PC-3 (cell line): ENCODE measurements around the gene AKAIN1. TPM values are rescaled to one million over a fixed set of nuclear protein-coding genes. Genes with fewer than 3 reads are reported as not detected.

Experiments used
- ATAC-seq: fragments of 200-7000 bp; cut with Tn5 transposase; 2 replicates; pipeline ENCODE4 v1.9.1; 2020; ENCODE audit warnings: mild to moderate bottlenecking, moderate library complexity
- BruUV-seq: library from RNA; stranded (reverse); fragments of 400-500 nt; replicated peaks from 2 replicates; lab custom pipeline; 2021; lab: Mats Ljungman, UMichigan
- CTCF ChIA-PET: fragments of 300-600 bp; sonication (Branson Sonifier 250); formaldehyde crosslinking; loops from one replicate; lab custom pipeline; 2022; ENCODE audit warnings: antibody characterized with exemption; lab: Charles Lee
- POLR2A ChIA-PET: fragments of 300-600 bp; sonication (Branson Sonifier 250); formaldehyde crosslinking; loops from one replicate; lab custom pipeline; 2022; ENCODE audit warnings: antibody characterized with exemption; ENCODE audit not compliant: unreplicated experiment; lab: Charles Lee
- DNase-seq: peaks from one replicate; pipeline ENCODE4 v3.0.0-alpha.2; 2015
- H2AFZ ChIP-seq: fragments of 300-600 bp; sonication (generic); 2 replicates; pipeline ENCODE4 v1.6.0; 2016; ENCODE audit warnings: antibody characterized with exemption, low read length
- H3F3A ChIP-seq: fragments of 300-600 bp; sonication (generic); one replicate; pipeline ENCODE4 v1.6.0; 2017; ENCODE audit warnings: antibody characterized with exemption, low read length, control low read depth, mild to moderate bottlenecking; ENCODE audit not compliant: unreplicated experiment
- H3K27ac ChIP-seq: fragments of 300-600 bp; sonication (generic); 2 replicates; pipeline ENCODE4 v1.5.1; 2016; ENCODE audit warnings: mild to moderate bottlenecking, low read length
- H3K27me3 ChIP-seq: fragments of 300-600 bp; sonication (generic); 2 replicates; pipeline ENCODE4 v1.6.1; 2016; ENCODE audit warnings: low read length, mixed read lengths
- H3K36me3 ChIP-seq: fragments of 300-600 bp; sonication (generic); 2 replicates; pipeline ENCODE4 v1.6.1; 2016; ENCODE audit warnings: low read depth, mixed run types, low read length, mixed read lengths
- H3K4me1 ChIP-seq: fragments of 300-600 bp; sonication (generic); 2 replicates; pipeline ENCODE4 v1.5.1; 2016; ENCODE audit warnings: low read length; ENCODE audit not compliant: insufficient read depth
- H3K4me2 ChIP-seq: fragments of 300-600 bp; sonication (generic); 2 replicates; pipeline ENCODE4 v1.6.0; 2016; ENCODE audit warnings: low read length
- H3K4me3 ChIP-seq: fragments of 300-600 bp; sonication (generic); 2 replicates; pipeline ENCODE4 v1.5.1; 2016; ENCODE audit warnings: mild to moderate bottlenecking, low read length, mixed read lengths
- H3K79me2 ChIP-seq: fragments of 300-600 bp; sonication (generic); 2 replicates; pipeline ENCODE4 v1.6.1; 2017; ENCODE audit warnings: low read length, mixed read lengths
- H3K9ac ChIP-seq: fragments of 300-600 bp; sonication (generic); 2 replicates; pipeline ENCODE4 v1.6.0; 2016; ENCODE audit warnings: mild to moderate bottlenecking, low read length
- H3K9me2 ChIP-seq: fragments of 300-600 bp; sonication (generic); replicated peaks from 2 replicates; pipeline ENCODE4 v1.6.1; 2016; ENCODE audit warnings: mixed run types, low read length, mixed read lengths
- H3K9me3 ChIP-seq: fragments of 300-600 bp; sonication (generic); 2 replicates; pipeline ENCODE4 v1.6.1; 2016; ENCODE audit warnings: low read length, mixed read lengths
- H4K20me1 ChIP-seq: fragments of 300-600 bp; sonication (generic); 2 replicates; pipeline ENCODE4 v1.6.1; 2016; ENCODE audit warnings: low read length, mixed read lengths
- CTCF ChIP-seq: fragments of 300-600 bp; sonication (generic); conservative IDR thresholded peaks from 2 replicates; pipeline ENCODE4 v1.5.1; 2017; ENCODE audit warnings: antibody characterized with exemption, low read depth, mild to moderate bottlenecking, low read length
- EZH2 ChIP-seq: fragments of 300-600 bp; sonication (generic); IDR thresholded peaks from one replicate; pipeline ENCODE4 v1.6.1; 2017; ENCODE audit warnings: antibody characterized with exemption, mild to moderate bottlenecking, low read length; ENCODE audit not compliant: unreplicated experiment
- EZH2phosphoT487 ChIP-seq: fragments of 300-600 bp; sonication (generic); IDR thresholded peaks from 2 replicates; pipeline ENCODE4 v1.6.1; 2018; ENCODE audit warnings: mild to moderate bottlenecking, antibody characterized with exemption, low read length, borderline replicate concordance
- intact Hi-C: fragments of 100-400 bp; cut with micrococcal nuclease; formaldehyde crosslinking; loops from 2 replicates; pipeline ENCODE4 v1.9.0; 2023
- total RNA-seq: library from RNA; depleted of rRNA; stranded (reverse); fragments of >200 nt; gene quantifications from 2 replicates; pipeline ENCODE4 v1.2.3, GENCODE V29; 2014

Gene AKAIN1
- total RNA-seq, 1 experiment from 2014 or later, result not detected

DNA sequence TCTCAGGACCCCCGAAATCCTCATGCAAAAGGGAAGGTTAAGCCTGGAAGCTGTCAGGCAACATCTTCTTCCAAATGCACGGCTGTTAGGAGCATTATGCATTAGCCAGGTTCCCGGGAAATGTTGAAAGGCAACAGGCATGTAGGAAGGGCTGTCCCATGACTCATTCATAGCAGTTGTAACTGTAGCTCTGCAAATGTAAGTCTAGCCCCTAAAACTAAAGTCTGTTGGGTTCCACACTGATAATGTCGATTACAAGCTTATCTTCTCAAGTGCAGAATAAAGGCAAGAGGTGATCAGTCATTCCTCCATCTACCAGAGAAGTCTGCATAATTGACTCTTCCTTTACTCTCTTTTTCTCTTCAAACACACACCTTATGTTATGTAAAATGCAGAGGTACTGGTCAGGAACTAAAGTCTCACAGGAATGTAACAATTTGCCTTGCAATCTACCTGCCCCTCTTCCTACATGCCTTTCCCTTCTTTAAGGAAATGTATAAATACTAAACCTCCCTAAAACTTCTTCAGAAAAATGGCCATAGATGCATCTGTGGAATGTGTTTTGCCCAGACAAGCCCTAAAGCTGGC is 99.8 kb downstream of the AKAIN1 start:
- Histone ChIP-seq H3F3A (no peaks in the 10 kb centered on the region), H3K9ac (no peak overlapping the region), H3K4me2 (no peak overlapping the region), H2AFZ (no peak overlapping the region), H3K27ac (no peak overlapping the region), H3K9me3 (no peaks in the 10 kb centered on the region), H3K27me3 (no peaks in the 10 kb centered on the region), H3K4me1 (no peaks in the 10 kb centered on the region), H3K4me3 (no peak overlapping the region), H3K36me3 (no peaks in the 10 kb centered on the region), H3K9me2 (no peaks in the 10 kb centered on the region), H4K20me1 (no peaks in the 10 kb centered on the region), H3K79me2 (no peaks in the 10 kb centered on the region)
- ATAC-seq, result no peak
- ChIA-PET POLR2A (interaction anchor here (0.6 kb wide), 1 partner anchor 76 kb away, joined by 4 read pairs; no protein-coding TSS in a partner anchor), CTCF (no interaction called here)
- no peak for DNase-seq
- TF ChIP-seq CTCF (no peak), EZH2 (no peak), EZH2phosphoT487 (no peak)
- intact Hi-C loops, result no loop called here
- BruUV-seq, result no TSS peak

DNA sequence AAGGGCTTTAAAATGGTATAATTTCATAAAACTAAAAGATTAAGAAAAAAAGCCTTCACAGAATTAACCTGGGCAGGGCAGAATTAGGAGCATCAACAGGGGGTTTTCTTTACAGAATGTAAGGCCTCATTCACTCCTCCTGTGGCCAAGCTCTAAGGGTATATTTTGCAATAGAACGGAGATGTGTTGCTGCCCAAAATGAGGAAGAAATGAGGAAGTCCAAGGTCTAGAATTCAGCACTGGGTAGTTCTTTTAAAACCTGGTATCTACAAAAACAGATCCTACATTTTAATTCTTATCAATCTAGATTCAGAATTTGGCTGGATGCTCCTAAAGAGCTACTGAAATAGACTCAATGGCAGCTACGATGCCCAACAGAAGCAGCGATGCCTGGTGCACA is 101.8 kb downstream of the AKAIN1 start:
- Histone ChIP-seq H3K9me2 (no peaks in the 10 kb centered on the region), H3K79me2 (no peaks in the 10 kb centered on the region), H4K20me1 (no peaks in the 10 kb centered on the region), H3K4me1 (no peaks in the 10 kb centered on the region), H3K27me3 (no peaks in the 10 kb centered on the region), H3K4me2 (no peak overlapping the region), H3K9ac (no peak overlapping the region), H3F3A (no peaks in the 10 kb centered on the region), H3K4me3 (no peak overlapping the region), H3K36me3 (no peaks in the 10 kb centered on the region), H2AFZ (no peak overlapping the region), H3K9me3 (no peaks in the 10 kb centered on the region), H3K27ac (no peak overlapping the region)
- POLR2A ChIA-PET, result no interaction called here
- CTCF ChIA-PET, result no interaction called here
- BruUV-seq, result no TSS peak
- no peak for TF ChIP-seq EZH2
- no peak for TF ChIP-seq CTCF
- no peak for TF ChIP-seq EZH2phosphoT487
- intact Hi-C loops, result no loop called here
- DNase-seq (no peak), ATAC-seq (no peak)

GRCh38 chr18:5093902-5094301 is 103.2 kb downstream of the AKAIN1 start:
- Histone ChIP-seq H3K4me2 (no peak overlapping the region), H3K9ac (no peak overlapping the region), H3K79me2 (no peaks in the 10 kb centered on the region), H3K27ac (no peak overlapping the region), H3F3A (no peaks in the 10 kb centered on the region), H3K4me1 (no peaks in the 10 kb centered on the region), H3K36me3 (no peaks in the 10 kb centered on the region), H3K9me2 (no peaks in the 10 kb centered on the region), H3K27me3 (no peaks in the 10 kb centered on the region), H3K9me3 (no peaks in the 10 kb centered on the region), H2AFZ (no peak overlapping the region), H4K20me1 (no peaks in the 10 kb centered on the region), H3K4me3 (no peak overlapping the region)
- no TSS peak for BruUV-seq
- TF ChIP-seq EZH2phosphoT487 (no peak), CTCF (no peak), EZH2 (no peak)
- intact Hi-C loops, result no loop called here
- ChIA-PET POLR2A (no interaction called here), CTCF (no interaction called here)
- ATAC-seq (no peak), DNase-seq (no peak)
